Measurements from ENCODE around the gene BHLHA9. TPM values are rescaled to one million over a fixed set of nuclear protein-coding genes. Genes with fewer than 3 reads are reported as not detected.

BHLHA9 gene
- total and polyA plus RNA-seq, 2 donors from 2014 or later: not detected

GRCh38 chr17:1299552-1300370 lies 29.5 kb downstream of the BHLHA9 start:
- DNase-seq (no peak), FAIRE-seq (no peak)
- no peaks in the 10 kb centered on the region for H3K36me3 ChIP-seq (ENCODE audit: control insufficient read depth in 2 of 3, insufficient read depth in 3 of 3, low read length in 3 of 3)
- no peaks in the 10 kb centered on the region for H3K27me3 ChIP-seq (ENCODE audit: control insufficient read depth, insufficient read depth, low read length)
- no peak overlapping the region for H3K9ac ChIP-seq (ENCODE audit: low read length in 3 of 3)
- no peak overlapping the region for H3K27ac ChIP-seq (ENCODE audit: low read depth in 2 of 2, low read length in 2 of 2)
- TF ChIP-seq CTCF (IDR thresholded peaks at IDR 0.05; ENCODE audit: borderline replicate concordance, extremely low read depth, insufficient read depth): no peak
- H3K9me3 ChIP-seq (ENCODE audit: control insufficient read depth in 2 of 3, insufficient read depth in 1 of 3, low read length in 3 of 3): no peaks in the 10 kb centered on the region
- no peak overlapping the region for H3K4me3 ChIP-seq (ENCODE audit: low read length in 3 of 3)
- no peaks in the 10 kb centered on the region for H3K4me1 ChIP-seq (ENCODE audit: control insufficient read depth in 2 of 3, insufficient read depth in 2 of 3, low read depth in 1 of 3, low read length in 3 of 3)
- intact Hi-C loops (cut with DNase I): no loop called here

DNA sequence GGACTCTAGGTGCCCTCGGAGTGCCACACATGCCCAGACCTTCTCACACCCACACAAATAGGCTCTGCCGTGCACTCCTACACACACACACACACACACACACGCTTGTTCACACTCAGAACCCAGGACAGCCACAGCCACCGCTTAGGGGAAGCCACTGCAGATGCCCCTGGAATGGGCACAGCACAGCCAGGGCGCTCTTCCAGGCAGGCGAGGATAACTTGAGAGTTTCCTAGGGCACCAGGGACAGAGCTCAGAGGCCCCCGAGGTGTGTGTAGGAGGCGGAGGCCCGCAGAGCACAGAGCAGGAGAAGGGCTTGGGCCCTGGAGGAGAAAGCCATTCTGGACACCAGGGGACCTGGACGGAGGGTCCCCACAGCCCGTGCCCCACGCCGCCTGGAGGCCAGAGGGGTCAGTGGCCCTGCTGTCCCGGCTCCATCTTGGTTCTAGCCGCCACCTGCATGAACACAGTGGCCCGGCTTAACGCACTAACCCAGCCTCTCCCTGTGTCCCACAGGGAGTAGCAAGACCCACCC lies 30.2 kb downstream of the BHLHA9 start:
- no peak overlapping the region for H3K9ac ChIP-seq (ENCODE audit: low read length in 3 of 3)
- H3K4me1 ChIP-seq (ENCODE audit: control insufficient read depth in 2 of 3, insufficient read depth in 2 of 3, low read depth in 1 of 3, low read length in 3 of 3): no peaks in the 10 kb centered on the region
- no peaks in the 10 kb centered on the region for H3K36me3 ChIP-seq (ENCODE audit: control insufficient read depth in 2 of 3, insufficient read depth in 3 of 3, low read length in 3 of 3)
- no peak for TF ChIP-seq CTCF (IDR thresholded peaks at IDR 0.05; ENCODE audit: borderline replicate concordance, extremely low read depth, insufficient read depth)
- no peak overlapping the region for H3K27ac ChIP-seq (ENCODE audit: low read depth in 2 of 2, low read length in 2 of 2)
- intact Hi-C loops (cut with DNase I): no loop called here
- H3K27me3 ChIP-seq (ENCODE audit: control insufficient read depth, insufficient read depth, low read length): no peaks in the 10 kb centered on the region
- no peak overlapping the region for H3K4me3 ChIP-seq (ENCODE audit: low read length in 3 of 3)
- DNase-seq (no peak), FAIRE-seq (no peak)
- H3K9me3 ChIP-seq (ENCODE audit: control insufficient read depth in 2 of 3, insufficient read depth in 1 of 3, low read length in 3 of 3): no peaks in the 10 kb centered on the region

DNA sequence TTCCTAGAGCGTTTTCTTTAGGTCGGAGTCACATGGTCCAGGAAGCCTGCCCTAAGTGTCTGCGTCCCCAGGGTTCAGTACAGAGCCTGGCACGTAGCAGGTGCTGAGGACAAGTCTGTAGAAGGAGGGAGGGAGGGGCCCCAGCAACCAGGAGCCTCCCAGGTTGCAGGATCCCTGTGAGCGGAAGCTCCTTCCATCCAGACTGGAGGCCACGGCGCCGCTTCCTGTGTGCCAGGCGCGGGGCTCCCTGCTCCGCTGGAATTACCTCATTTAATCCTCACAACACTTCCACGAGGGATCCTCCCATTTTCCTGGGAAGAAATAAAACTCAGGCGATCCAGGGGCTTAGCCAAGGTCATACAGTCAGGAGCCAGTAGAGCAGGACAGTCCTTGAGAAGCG lies 31.3 kb downstream of the BHLHA9 start:
- H3K9me3 ChIP-seq (ENCODE audit: control insufficient read depth in 2 of 3, insufficient read depth in 1 of 3, low read length in 3 of 3): no peaks in the 10 kb centered on the region
- no peak for FAIRE-seq
- TF ChIP-seq CTCF (IDR thresholded peaks at IDR 0.05; ENCODE audit: borderline replicate concordance, extremely low read depth, insufficient read depth): no peak
- no peaks in the 10 kb centered on the region for H3K27me3 ChIP-seq (ENCODE audit: control insufficient read depth, insufficient read depth, low read length)
- H3K36me3 ChIP-seq (ENCODE audit: control insufficient read depth in 2 of 3, insufficient read depth in 3 of 3, low read length in 3 of 3): no peaks in the 10 kb centered on the region
- H3K4me1 ChIP-seq (ENCODE audit: control insufficient read depth in 2 of 3, insufficient read depth in 2 of 3, low read depth in 1 of 3, low read length in 3 of 3): no peaks in the 10 kb centered on the region
- intact Hi-C loops (cut with DNase I): no loop called here
- H3K9ac ChIP-seq (ENCODE audit: low read length in 3 of 3): no peak overlapping the region
- no peak overlapping the region for H3K4me3 ChIP-seq (ENCODE audit: low read length in 3 of 3)
- no peak for DNase-seq
- H3K27ac ChIP-seq (ENCODE audit: low read depth in 2 of 2, low read length in 2 of 2): no peak overlapping the region
